CD4-positive, alpha-beta T cell treated with Interleukin-4 for 4 hours (primary cell): Measurements from ENCODE around the gene RPUSD4.

ENCODE experiments used
- DNase-seq: peaks from one replicate; pipeline ENCODE4 v3.0.0-alpha.2; 2020

The RPUSD4 gene

GRCh38 chr11:126210871-126211235, 597 bp downstream of the RPUSD4 start:
- no peak for DNase-seq

DNA sequence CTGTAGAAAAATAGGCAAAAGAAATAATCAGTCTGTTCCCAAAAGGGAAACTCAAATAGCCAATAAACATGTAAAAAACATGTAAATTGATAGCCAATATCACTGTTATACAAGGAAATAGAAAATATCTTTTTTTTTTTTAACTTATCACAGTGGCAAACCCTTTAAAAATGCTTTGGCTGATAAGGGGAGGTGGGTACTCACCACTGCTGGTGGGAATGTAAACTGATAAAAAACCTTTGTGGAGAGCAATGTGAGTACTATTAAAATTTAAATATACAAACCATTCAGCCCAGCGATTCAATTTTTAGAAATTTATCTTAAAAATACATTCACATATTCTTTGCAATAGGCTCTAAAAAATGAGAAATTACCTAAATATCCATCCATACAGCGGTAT, 3.6 kb downstream of the RPUSD4 start:
- no peak for DNase-seq

- no peak for DNase-seq
Measured at GRCh38 chr11:126205359-126205758, 6.1 kb downstream of the RPUSD4 start.

- DNase-seq, result no peak
Measured at GRCh38 chr11:126202646-126203359, 8.6 kb downstream of the RPUSD4 start.

DNA sequence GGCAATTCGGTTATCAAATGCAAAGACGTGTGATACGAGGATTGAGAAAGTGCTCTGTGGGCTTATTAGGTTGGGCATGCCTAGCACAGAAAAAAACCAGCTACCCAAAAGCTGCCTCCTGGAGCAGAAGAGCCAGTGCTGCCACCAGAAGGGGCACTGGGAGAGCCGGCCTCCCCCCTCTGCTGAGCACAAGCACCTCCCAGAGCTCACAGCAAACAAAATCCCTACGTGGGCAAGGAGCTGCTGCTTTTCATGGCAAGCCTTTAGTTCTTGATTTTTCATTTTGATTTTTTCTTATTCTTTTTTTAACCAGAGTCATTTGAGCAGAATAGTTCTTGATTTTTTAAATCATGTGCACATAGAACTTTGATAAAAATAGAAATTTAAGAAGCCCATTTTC, 12.8 kb downstream of the RPUSD4 start:
- no peak for DNase-seq

- DNase-seq, result no peak
Measured at GRCh38 chr11:126197277-126197939, 14.0 kb downstream of the RPUSD4 start.

DNA sequence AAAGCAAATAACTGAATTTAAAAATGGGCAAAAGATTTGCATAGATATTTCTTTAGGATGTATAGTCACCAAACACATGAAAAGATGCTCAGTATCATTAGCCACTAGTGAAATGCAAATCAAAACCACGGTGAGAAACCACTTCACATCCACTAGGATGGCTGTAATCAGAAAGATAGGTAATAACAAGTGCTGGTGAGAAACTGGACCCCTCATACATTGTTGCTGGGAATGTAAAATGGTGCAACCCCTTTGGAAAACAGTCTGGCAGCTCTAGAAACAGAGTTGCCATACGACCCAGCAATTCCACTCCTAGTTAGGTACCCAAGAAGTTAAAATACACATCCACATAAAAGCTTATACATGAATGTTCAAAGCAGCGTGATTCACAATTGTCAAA, 16.3 kb downstream of the RPUSD4 start:
- DNase-seq, result no peak

GRCh38 chr11:126194121-126194543, 17.3 kb downstream of the RPUSD4 start:
- peak; percentile 34 for DNase-seq

- DNase-seq, result no peak
Measured at GRCh38 chr11:126193038-126193478, 18.4 kb downstream of the RPUSD4 start.

DNA sequence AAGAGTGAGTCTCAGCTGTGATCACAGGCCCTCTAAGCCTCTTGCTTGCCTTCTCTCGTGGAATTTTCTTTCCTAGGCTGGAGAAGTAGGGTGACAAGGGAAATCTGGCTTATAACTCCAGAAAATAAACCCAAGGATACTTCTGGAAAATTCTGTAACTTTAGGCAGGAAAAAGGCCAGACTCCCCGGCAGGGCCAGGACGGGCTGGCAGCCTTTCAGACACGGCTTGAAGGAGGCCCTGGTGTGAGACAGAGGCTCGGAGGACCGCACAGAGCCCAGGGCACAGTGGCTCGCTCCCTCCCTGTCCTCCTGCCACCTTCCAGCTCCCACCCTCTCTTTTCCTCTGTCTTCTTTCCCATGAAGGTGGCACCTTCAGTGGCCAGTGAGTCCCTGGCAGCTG, 19.1 kb downstream of the RPUSD4 start:
- no peak for DNase-seq

DNA sequence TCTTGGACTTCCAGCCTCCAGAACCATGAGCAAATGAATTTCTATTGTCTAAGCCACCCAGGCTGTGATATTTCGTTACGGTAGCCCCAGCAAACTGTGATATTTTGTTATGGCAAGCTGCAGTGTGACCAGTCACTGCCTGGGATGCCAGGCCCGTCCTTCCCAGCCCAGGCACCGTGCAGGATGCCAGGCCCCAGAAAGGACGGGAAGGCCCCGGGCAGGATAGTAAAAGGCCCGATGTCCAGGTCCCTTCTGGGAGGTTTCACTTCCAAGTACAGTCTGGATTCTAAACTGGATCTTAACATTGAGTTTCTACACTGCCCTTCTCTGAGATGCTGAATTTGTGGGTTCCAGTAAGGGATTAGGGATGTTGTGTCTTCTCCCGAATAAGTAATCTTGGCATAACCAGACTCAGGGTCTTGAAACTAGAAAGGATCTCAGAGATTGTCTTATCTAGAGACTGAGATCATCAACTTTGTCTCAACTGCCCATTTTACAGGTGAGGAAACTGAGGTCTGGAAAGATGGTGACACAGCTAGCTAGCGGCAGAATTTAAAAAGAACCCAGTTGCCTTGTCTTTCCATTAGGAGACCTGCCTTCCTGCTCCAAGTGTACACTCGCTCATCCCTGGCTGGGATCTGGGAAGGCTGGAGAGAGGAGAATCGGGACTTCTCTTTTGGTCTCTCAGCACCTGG, 19.9 kb downstream of the RPUSD4 start:
- DNase-seq, result no peak

DNA sequence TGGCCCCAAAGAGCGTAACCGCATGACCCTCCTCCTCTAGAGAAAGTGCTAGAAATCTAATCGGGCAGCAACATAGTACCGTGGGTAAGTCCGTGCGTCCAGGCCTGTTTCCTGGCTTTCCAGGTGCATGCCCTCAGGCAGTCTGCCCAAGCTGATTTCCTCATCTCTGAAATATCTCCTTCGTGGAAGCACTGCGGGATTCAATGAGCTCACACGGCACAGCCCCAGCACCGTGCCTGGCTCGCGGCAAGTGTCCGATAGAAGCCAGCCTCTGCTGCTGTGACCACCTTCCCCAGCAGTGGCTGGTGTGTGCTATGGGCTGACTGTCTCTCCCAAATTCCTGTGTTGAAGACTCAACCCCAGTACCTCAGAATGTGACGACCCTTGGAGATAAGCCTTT, 20.7 kb downstream of the RPUSD4 start:
- no peak for DNase-seq

DNA sequence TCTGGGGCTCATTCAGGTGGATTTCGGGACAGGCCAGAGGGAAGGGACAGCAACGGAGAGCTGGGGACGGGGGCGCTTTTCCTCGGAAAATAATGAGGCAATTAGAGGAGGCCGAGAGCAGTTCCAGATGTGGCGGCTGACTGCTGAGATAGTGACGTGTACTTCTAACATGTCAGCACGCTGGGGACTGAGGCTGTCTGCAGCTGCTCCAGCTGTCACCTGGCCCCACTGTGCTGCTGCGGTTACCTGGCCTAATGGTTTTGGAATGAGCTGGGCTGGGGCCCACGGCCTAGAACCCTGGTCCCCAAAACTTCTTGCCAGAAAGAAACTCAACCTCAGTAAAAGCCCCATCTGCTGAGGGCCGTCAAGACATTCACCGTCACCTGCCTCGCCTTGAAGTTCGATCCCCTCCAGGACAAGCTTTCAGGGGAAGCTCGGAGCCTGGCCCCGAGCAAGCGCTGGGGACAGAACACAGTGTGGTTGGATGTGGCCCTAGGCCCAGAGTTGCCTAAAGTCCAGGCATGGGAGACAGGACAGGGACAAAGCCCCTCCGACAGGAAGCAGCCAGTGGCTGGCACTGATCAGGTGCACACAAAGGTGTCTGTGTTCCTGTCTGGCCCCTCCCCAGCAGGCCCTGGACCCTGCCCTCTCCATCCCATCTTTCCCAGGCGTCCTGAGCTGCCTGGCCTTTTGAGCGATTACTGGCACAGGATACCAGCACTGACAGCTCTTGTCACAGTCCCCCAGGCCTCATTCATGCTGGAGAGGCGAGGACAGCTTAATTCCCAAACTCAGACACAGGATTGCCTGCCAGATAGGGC, 22.1 kb downstream of the RPUSD4 start:
- DNase-seq, result no peak

DNA sequence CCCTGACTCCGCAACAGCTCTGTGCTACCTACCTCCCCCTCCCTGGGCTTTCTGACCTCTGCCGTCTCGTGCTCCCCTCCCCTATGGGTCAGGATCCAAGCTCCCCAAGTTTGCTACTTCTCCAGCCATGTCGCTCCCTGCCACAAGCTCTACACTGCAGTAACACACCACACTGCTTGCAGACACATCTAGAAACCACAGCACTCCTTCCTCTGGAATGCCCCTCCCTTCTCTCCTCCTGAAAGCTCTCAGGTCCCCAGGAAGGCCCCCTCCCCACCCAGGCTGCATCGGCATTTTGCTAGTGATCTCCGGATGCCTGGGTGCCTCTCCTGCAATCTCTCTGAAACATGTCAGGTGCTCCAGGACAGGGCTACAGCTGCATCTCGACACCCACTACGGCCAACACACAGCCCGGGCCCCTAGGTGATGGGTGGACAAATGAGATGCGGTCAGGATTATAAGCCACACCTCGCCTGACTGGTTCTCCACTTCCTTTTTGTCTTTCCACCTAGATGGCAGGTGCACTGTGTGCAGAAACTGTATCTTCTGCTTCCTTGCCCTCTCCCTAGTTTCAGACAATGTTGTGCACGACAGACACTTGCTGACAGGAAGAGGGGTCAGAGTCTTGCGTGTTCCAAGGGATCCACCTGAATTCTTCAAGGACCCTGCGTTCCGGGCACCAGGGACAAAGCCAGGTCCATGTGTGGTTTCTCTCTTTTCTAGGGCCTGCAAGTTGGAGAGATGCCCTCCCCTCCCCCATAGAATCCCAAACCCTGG, 22.9 kb downstream of the RPUSD4 start:
- DNase-seq, result no peak

- DNase-seq, result no peak
Measured at GRCh38 chr11:126186708-126187529, 24.5 kb downstream of the RPUSD4 start.

DNA sequence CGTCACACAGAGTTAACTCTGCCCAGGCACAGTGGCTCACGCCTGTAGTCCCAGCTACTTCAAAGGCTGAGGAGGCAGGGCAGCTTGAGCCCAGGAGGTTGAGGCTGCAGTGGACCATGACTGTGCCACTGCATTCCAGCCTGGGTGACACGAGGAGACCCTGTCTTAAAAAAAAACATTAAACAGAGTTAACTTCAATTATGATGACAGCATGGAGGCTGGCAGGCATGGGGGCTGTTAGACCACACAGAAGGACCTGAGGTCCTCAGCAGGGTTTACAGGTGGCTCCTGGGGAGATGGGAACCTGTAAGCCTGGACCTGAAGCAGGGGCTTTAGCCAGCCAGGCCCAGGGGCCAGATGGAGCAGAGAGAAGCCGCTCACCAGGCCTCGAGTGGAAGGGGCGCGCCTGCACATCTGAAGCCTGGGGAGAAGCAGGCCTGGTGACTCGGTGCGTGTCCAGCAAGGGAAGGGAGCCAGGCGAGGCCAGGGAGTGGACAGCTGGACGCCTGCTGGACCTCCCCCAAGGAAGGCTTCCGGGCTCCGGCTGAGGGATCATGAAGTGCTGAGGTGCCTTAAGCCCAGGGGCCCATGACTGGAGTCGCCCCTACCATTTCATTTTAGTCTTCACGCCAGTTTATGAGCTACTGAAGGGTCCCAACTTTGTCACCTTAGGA, 25.3 kb downstream of the RPUSD4 start:
- no peak for DNase-seq

- no peak for DNase-seq
Measured at GRCh38 chr11:126185259-126186024, 26.0 kb downstream of the RPUSD4 start.

DNA sequence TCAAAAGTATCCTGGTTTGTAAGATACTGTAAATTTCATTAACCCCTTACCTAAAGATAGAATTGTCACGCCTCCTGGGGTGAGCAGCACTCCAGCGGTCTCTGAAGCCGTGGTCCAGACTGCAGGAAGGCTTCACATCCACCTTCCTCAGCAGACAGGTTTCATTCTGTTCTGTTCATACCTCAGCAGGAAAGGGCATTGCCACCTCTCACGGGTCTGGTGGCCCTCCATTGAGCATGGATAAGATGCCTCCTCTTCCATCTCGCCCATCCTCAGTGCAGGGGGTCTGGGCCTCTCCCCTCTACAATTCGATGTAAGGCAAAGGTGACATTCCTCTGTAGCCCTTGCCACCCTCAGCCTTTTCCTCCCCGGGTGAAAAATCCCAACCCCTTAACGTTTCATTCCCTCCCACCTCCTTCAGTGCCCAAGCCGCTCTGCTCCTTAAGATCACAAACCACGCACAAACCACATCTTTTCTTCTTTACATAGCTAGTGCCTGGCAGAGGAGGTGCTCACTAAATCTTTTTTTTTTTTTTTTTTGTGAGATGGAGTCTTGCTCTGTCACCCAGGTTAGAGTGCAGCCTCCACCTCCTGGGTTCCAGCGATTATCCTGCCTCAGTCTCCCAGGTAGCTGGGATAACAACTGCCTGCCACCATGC, 28.5 kb downstream of the RPUSD4 start:
- no peak for DNase-seq

- no peak for DNase-seq
Measured at GRCh38 chr11:126181939-126182730, 29.3 kb downstream of the RPUSD4 start.
